Measurements from ENCODE around the gene SIM2.

Gene SIM2

GRCh38 chr21:36700971-36701755, 2.2 kb downstream of the SIM2 start:
- no peak for DNase-seq

DNA sequence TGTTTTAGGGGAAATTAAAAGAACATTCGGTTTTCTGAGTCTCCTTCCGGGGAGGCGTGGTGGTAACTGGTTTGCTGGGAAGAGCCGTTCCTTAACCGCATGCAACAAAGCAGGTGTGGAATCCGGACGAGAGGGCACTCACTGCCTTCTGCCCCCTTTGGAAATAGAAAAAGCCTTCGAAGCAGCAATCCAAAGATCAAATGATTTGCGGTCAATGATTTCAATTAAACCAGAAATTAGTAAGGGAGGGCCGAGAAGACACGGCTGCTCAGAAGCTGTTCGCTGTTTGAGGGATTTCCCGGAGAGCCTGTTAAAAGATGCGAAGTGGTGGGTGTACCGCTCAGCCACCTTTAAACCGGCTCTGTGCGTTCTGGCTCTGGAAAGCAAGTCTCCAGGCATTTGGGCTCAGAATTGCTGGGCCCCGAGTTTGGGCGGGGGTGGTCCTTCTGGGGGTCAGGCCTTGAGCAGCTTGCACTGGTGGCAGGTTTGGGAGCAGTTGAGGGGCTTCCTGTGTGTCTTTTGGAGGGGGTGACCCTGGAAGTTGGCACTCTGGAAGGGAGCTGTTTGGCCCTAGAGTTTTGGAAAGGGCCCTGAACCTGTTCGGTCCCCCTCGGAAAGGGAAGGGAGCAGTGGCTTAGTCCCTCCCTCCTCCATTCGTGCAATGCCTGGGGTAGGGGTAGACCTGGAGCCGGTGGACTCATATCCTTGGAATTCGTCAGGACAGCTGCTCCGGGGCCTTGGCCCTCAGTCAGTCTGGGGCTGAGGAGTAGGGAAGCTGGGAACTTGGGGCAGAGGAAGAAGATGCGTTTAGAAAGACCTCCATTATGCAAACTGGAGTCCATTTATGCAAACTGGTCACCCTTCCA, 3.1 kb downstream of the SIM2 start:
- no peak for DNase-seq

- no peak for DNase-seq
Measured at GRCh38 chr21:36702622-36702968, 3.7 kb downstream of the SIM2 start.

DNA sequence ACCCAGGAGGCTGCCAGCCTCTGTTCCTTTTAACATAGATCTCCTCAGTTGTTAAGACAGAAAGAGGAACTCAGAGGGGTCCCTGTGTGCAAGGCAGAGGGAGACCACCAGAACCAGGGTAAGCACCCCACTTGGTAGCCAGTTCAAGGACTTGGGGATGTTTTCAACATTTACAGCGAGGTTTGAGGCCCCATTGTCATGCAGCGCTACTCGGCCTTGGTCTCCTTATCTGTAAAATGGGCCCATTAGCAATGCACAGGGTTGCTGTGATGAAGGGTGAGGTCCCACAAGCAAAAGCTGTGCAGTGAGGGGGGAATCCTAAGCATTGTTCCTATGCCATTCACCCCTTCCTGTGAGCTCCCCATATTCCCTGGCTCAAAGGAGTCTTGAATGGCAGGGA, 4.2 kb downstream of the SIM2 start:
- DNase-seq: no peak

DNA sequence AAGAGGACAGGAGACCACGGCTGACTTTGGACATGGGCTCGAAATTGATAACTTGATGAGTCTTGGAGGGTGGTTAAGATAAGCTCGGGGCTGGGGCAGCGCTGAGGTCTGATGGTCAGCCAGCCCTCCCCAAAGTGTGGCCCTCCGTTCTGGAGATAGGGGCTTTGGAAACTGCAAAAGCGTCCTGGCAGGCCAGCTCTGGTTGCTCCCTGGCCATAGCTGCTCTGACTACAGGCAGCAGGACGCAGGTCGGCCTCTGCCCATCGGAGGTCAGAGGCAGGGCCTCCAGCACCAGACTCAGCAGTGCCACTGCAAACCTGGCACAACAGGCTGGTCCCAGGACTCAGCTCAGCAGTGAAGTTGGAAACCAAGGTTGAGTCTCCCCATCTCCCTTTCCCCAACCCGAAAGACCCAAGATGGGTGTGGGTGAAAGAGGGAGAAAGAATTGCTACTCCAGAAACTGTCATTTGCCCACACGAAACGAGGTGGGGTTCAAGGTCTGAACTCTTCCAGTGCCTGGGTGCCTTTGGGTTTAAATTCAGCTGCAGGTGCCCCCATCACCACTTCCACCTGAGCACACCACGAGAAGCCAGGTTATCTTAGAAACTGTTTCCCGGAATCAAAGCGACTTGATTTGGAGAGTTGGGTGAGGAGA, 4.8 kb downstream of the SIM2 start:
- no peak for DNase-seq

GRCh38 chr21:36704281-36704957, 5.5 kb downstream of the SIM2 start:
- DNase-seq: no peak

DNA sequence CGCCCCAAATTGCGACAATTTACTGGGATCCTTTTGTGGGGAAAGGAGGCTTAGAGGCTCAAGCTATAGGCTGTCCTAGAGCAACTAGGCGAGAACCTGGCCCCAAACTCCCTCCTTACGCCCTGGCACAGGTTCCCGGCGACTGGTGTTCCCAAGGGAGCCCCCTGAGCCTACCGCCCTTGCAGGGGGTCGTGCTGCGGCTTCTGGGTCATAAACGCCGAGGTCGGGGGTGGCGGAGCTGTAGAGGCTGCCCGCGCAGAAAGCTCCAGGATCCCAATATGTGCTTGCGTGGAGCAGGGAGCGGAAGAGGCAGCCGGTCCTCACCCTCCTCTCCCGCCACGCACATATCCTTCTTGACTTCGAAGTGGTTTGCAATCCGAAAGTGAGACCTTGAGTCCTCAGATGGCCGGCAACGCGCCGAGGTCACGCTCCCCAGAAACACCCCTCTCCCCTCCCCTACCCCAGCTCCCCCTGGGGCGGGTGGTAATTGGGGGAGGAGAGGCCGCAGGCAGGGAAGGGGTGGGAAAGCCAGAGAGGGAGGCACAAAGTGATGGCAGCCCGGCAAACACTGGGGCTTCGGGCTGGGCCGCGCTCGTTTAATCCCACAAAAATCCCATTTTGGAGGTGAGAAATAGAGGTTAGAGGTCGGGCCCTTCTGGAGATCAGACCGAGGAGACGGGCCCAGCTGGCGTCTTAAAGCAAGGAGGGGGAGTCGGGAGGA, 6.2 kb downstream of the SIM2 start:
- DNase-seq: no peak

DNA sequence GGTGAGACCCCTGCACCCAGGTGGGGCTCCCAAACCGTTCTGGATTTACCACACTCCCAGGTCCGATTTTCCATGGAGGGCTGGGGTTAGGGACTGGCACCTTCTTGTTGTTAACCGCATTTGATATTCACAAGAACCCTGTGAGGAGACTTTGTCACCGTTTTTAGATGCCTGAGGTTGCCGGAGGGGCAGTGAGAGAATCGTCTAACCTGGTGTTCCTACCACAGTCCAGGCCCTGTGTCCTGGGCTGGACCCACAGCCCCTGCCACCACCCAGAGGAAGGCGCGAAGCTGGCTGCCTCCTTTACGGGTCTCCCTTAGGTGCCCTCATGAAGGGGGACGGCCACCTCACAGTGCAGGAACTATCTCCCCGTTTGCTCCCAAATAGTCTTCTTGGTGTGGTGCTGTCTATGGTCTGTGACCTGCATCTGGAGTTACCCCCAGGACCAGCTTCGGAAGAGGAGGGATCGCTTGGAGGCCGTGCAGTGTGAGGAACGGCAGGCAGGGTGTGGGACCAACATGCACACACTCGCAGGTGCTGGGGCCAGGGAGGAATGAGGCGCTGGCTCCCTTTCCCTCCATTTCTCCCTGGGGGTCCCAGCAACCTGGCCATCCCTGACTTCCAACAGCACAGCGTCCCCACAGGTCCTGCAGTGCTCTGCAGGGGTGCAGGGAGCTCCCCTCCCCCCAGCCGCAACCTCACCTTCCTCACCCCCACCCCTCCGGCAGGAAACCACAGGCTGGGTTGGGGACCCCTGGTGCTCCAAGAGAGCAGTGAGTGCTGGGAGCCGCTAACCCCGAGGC, 7.0 kb downstream of the SIM2 start:
- no peak for DNase-seq

DNA sequence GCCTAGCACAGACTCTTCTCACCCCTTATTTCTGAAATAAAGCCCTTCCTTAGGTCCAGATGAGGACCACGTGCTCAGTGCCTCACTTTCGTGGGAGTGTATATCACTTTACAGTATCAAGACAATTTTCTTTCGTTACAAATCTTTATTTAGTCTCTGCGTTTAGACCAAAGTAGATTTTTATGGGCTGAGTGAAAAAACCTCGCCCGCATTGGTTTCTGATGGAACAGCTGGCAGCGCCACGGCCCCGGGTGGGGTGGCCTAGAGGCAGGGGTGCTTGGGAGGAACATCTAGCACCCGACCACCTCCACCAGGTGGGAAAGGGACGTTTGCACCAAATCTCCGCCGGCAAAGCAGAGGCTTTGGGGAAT, 7.6 kb downstream of the SIM2 start:
- no peak for DNase-seq

GRCh38 chr21:36706951-36707762, 8.2 kb downstream of the SIM2 start:
- DNase-seq: no peak

GRCh38 chr21:36707763-36708285, 8.9 kb downstream of the SIM2 start:
- DNase-seq: no peak

- no peak for DNase-seq
Measured at GRCh38 chr21:36708286-36709029, 9.5 kb downstream of the SIM2 start.

DNA sequence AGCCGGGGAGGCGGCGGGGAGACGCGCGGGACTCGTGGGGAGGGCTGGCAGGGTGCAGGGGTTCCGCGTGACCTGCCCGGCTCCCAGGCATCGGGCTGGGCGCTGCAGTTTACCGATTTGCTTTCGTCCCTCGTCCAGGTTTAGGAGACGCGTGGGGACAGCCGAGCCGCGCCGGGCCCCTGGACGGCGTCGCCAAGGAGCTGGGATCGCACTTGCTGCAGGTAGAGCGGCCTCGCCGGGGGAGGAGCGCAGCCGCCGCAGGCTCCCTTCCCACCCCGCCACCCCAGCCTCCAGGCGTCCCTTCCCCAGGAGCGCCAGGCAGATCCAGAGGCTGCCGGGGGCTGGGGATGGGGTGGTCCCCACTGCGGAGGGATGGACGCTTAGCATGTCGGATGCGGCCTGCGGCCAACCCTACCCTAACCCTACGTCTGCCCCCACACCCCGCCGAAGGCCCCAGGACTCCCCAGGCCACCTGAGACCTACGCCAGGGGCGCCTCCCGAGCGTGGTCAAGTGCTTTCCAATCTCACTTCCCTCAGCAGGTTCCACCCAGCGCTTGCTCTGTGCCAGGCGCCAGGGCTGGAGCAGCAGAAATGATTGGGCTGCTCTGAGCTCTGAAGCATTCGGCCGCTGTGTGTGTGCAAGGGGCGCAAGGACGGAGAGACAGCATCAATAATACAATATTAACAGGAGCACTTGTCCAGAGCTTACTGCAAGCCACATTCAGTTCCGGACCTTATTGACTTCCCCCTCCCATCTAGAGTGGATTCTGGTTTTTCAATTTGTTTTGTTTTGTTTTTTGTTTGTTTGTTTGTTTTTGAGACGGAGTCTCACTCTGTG, 10.3 kb downstream of the SIM2 start:
- no peak for DNase-seq

DNA sequence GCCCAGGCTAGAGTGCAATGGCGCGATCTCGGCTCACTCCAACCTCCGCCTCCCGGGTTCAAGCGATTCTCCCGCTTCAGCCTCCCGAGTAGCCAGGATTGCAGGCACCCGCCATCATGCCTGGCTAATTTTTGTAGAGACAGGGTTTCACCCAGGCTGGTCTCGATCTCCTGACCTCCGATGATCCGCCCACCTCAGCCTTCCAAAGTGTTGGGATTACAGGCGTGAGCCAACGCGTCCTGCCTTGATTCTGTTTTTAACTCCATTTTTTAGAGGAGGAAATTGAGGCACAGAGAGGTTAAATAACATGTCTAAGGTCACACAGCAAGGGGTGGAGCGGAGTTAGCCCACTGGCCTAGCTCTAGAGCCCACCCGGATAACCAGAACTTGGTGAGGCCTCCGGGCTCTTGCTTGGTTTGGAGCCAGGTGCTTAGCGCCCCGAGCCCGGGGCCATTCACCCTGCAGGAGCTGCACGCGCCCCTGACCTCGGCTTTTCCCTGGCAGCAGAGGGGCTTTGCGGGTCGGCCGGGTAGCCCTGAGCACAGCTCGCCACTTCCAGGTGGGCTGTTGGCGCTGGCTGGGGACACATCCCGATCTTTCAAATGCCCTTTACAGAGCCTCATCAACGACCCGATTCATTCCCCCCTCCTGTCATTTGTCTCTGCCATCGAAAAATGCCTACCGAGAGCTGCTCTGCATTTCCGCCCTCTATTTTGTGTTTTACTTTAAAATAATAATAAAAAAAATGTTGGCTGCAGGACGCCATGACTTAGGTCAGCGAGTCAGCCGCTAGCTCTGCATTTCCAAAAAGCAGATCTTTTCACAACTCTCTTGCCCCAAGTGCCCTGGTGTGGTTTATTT, 11.2 kb downstream of the SIM2 start:
- DNase-seq: no peak

DNA sequence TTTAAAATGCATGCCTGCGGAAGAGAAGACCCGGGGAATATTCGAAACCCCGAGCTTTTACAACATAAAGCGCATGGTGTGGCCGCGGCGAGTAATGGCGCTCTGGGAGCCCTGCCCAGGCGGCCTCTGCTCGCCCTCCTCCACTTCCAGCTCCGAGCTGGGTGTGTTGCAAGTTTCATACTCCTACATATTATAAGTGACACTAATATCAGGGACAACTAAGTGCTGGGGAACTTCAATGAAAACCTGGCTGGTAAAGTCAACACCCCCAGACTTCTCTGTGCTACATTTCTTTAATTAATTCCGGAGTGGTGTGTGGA, 11.8 kb downstream of the SIM2 start:
- DNase-seq: no peak

DNA sequence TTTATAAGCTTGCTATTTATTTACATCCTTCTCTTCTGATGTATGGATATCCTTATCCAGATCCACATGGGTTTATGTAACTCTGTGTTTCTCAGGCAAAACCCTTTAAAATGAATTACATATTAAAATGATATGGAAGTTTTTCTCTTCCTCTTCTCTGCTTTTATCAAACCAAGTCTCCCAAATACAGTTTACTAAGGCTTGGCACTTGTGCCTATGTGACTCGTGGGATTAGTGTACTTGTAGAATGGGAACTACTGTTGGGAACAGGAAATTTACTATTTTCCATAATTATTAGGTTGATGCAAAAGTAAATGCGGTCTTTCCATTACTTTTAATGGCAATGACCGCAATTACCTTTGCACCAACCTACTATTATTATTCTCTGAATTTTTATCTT, 14.8 kb downstream of the SIM2 start:
- no peak for DNase-seq

DNA sequence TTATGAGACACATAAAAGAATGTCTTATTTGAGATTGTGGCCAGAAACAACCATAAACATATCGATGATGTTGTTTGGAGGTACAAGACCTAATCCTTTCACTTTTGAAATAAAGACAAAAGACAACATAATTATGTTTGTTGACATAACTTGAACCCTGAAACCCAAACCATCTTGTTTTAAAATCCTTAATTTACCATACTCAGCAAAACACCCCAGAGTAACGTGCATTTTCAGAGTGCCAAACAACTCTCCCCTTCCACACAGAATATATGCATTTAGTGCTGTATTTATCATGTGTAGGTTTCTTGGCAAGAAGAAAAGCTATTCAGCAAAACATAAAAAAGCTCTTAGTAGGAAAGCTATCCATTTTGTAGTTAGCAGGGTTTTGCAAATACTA, 17.5 kb downstream of the SIM2 start:
- no peak for DNase-seq

DNA sequence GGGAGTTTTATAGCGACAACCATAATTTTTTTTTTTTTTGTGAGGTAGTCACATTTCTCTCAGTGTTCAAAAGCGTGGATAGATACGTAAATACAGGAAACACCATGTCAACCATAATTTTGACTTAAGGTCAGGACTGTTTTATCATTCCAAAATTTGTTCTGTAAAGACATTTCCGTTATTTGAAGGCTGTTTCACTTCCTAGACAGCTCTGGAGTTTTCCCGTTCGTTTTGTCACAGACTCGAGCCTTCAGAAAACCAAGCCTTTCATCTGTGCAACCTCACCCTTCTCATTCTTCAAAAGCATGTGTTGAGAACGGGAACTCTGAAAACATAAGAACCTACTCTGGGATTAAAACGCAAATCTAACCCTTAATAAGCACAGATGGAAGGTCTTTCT, 17.9 kb downstream of the SIM2 start:
- no peak for DNase-seq

Data from CD4-positive, alpha-beta T cell treated with Interferon gamma for 1 hour (primary cell).